Mesenteric fat pad (tissue), 1 donor: ENCODE data around the gene SLC17A5. TPM values are rescaled to one million over a fixed set of nuclear protein-coding genes. Genes with fewer than 3 reads are reported as not detected.
"Not testable (repeated sequence)": the region's sequence is repeated elsewhere in the genome, so short reads cannot be mapped to it uniquely, and the experiment has no call there.

Experiments used
- DNase-seq: peaks from one replicate; pipeline ENCODE4 v3.0.0-alpha.2; 2020; ENCODE audit warnings: low spot score
- total RNA-seq: library from RNA; stranded (reverse); fragmentation: NEBNext Ultra II Directional; extraction: Animal tissue kit (Norgen Biotek cat#: 25700); gene quantifications from one replicate; pipeline ENCODE4 v1.2.1, GENCODE V29; 2021
- donor health status: DM: yes; HTN: yes; CAD: no.

SLC17A5 gene
- total RNA-seq, 1 donor from 2014 or later, result 21.4 TPM

GRCh38 chr6:73666393-73666792 lies 12.6 kb upstream of the SLC17A5 start:
- DNase-seq, result no peak

- DNase-seq, result no peak
These were observed 12.0 kb upstream of the SLC17A5 start for GRCh38 chr6:73665686-73666319.

GRCh38 chr6:73664701-73665100 lies 10.9 kb upstream of the SLC17A5 start:
- DNase-seq, result no peak

- no peak for DNase-seq
These were observed 3.4 kb upstream of the SLC17A5 start for GRCh38 chr6:73657201-73657600.

- DNase-seq, result no peak
These were observed 2.8 kb upstream of the SLC17A5 start for GRCh38 chr6:73656531-73657145.

GRCh38 chr6:73655341-73655917 lies 1.6 kb upstream of the SLC17A5 start:
- DNase-seq, result no peak

GRCh38 chr6:73652637-73653570 lies 888 bp downstream of the SLC17A5 start:
- DNase-seq, result no peak

GRCh38 chr6:73649783-73650182 lies 4.0 kb downstream of the SLC17A5 start:
- no peak for DNase-seq

- no peak for DNase-seq
These were observed 5.6 kb downstream of the SLC17A5 start for GRCh38 chr6:73648166-73648565.

- DNase-seq, result no peak
These were observed 8.7 kb downstream of the SLC17A5 start for GRCh38 chr6:73644941-73645591.

GRCh38 chr6:73644030-73644429 lies 9.8 kb downstream of the SLC17A5 start:
- DNase-seq, result no peak

- DNase-seq, result no peak
These were observed 11.3 kb downstream of the SLC17A5 start for GRCh38 chr6:73642530-73642929.

GRCh38 chr6:73640179-73640750 lies 13.5 kb downstream of the SLC17A5 start:
- no peak for DNase-seq

- DNase-seq, result no peak
These were observed 14.8 kb downstream of the SLC17A5 start for GRCh38 chr6:73639040-73639439.

- DNase-seq, result no peak
These were observed 16.4 kb downstream of the SLC17A5 start for GRCh38 chr6:73637404-73637803.

GRCh38 chr6:73636048-73636447 lies 17.7 kb downstream of the SLC17A5 start:
- no peak for DNase-seq

GRCh38 chr6:73632346-73632745 lies 21.4 kb downstream of the SLC17A5 start:
- no peak for DNase-seq

- DNase-seq, result no peak
These were observed 21.9 kb downstream of the SLC17A5 start for GRCh38 chr6:73631849-73632248.

GRCh38 chr6:73630401-73630800 lies 23.4 kb downstream of the SLC17A5 start:
- no peak for DNase-seq

- no peak for DNase-seq
These were observed 28.9 kb downstream of the SLC17A5 start for GRCh38 chr6:73624896-73625295.

GRCh38 chr6:73623480-73623879 lies 30.3 kb downstream of the SLC17A5 start:
- DNase-seq, result not testable (repeated sequence)
